Coronary artery (tissue), 2 donors: ENCODE measurements around the gene CGNL1.

Experiments
- DNase-seq: peaks from one replicate; pipeline ENCODE4 v3.0.0-alpha.2; 2017; ENCODE audit warnings: low spot score
- H3K27ac ChIP-seq, 2 donors: fragments of 200-600 bp; sonication (generic); one replicate each; pipeline ENCODE4 v1.5.1; 2016 to 2019
- H3K4me3 ChIP-seq: fragments of 200-600 bp; sonication (generic); 2 replicates; pipeline ENCODE4 v1.5.1; 2016; ENCODE audit warnings: mild to moderate bottlenecking, moderate library complexity
- TF ChIP-seq, protein P1 (sequence below): fragments of 200-600 bp; sonication (generic); IDR thresholded peaks from one replicate; pipeline ENCODE4 v1.5.1; 2019; ENCODE audit warnings: antibody characterized with exemption

CGNL1 gene

DNA sequence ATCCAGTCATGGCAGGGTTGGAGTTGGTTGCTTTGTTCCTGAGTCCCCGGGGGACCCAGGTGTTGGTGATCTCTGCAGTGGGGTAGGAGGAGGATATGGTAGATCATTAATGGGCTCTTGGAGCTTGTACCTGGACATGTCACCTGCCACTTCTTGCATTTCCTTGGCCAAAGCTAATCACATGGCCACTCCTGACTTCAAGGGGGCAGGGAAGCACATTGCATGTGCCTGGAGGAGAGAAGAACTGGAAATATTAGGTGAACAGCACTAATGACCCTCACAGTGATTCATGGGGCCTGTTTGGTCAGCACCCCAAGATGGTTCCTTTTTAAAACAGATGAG, 128.3 kb downstream of the CGNL1 start:
- peak overlapping the region in 1 of 2 donors; percentile 79 for H3K27ac ChIP-seq
- no peak overlapping the region for H3K4me3 ChIP-seq
- no peak for DNase-seq
- TF ChIP-seq, protein P1, sequence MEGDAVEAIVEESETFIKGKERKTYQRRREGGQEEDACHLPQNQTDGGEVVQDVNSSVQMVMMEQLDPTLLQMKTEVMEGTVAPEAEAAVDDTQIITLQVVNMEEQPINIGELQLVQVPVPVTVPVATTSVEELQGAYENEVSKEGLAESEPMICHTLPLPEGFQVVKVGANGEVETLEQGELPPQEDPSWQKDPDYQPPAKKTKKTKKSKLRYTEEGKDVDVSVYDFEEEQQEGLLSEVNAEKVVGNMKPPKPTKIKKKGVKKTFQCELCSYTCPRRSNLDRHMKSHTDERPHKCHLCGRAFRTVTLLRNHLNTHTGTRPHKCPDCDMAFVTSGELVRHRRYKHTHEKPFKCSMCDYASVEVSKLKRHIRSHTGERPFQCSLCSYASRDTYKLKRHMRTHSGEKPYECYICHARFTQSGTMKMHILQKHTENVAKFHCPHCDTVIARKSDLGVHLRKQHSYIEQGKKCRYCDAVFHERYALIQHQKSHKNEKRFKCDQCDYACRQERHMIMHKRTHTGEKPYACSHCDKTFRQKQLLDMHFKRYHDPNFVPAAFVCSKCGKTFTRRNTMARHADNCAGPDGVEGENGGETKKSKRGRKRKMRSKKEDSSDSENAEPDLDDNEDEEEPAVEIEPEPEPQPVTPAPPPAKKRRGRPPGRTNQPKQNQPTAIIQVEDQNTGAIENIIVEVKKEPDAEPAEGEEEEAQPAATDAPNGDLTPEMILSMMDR: no peak

DNA sequence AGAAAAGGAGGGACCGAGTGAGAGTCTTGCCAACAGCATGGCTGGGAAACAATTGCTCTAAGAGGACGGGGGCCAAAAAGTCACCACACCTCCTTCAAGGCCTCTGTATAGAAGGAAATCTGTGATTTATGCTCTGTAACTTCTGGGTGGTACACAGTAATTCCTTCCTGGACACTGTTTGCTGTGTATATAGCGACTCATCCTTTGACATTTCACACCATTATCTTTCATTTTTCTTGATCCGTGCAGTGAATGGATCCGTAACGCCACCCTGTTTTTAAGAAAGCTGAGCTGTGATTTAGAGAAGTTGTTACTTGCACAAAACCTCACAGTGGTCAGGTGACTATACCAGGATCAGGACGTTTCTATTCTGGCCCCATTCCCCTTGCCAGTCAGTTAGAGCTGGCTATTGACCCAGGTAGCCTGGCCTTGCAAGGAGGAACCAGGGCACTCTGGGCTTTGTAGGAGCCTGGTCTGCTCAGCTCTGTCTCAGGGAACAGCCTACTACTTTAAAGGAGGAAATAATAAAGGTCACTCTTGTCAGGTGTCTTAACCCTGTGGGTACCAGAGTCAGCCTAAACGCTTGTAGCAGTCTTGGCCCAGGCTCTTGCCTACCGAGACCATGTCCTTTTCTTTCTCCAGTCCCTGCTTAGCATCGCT, 128.9 kb downstream of the CGNL1 start:
- no peak for DNase-seq
- Histone ChIP-seq H3K27ac (peak overlapping the region; percentile 44 to 79), H3K4me3 (no peak overlapping the region)
- TF ChIP-seq, protein P1: no peak

GRCh38 chr15:57505949-57506391, 129.7 kb downstream of the CGNL1 start:
- TF ChIP-seq, protein P1: no peak

GRCh38 chr15:57506422-57506821, 130.1 kb downstream of the CGNL1 start:
- H3K27ac ChIP-seq: peak overlapping the region; percentile 68 to 79
- H3K4me3 ChIP-seq: no peak overlapping the region
- TF ChIP-seq, protein P1: no peak
- DNase-seq: no peak

More at GRCh38 chr15:57505949-57506391, 129.7 kb downstream of the CGNL1 start:
- H3K27ac ChIP-seq: peak overlapping the region; percentile 68 to 79
- peak; percentile 85 for DNase-seq
- H3K4me3 ChIP-seq: no peak overlapping the region

GRCh38 chr15:57507111-57507510, 130.8 kb downstream of the CGNL1 start:
- H3K4me3 ChIP-seq: no peak overlapping the region
- TF ChIP-seq, protein P1: no peak
- H3K27ac ChIP-seq: no peak overlapping the region
- DNase-seq: no peak

DNA sequence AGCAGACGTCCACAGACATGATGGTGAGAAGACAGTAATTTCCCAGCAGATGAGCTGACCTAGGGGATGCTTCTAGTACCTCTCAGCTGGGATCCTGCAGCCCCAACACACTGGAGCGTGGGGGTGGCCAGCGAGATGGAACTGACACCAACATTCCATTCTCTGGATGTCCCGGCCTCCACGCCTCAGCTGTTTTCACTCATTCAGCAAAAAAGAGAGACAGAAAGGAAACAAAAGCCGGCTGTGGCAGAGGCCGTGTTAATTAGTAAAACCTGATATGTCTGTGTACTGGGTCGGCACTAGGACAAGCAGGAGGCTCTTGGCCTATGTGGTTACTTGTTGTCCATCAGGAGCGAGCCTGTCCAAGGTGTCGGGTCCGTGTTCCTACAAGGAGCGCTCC, 132.8 kb downstream of the CGNL1 start:
- DNase-seq: no peak
- TF ChIP-seq, protein P1: no peak
- H3K4me3 ChIP-seq: no peak overlapping the region
- peak overlapping the region in 1 of 2 donors; percentile 26 for H3K27ac ChIP-seq

GRCh38 chr15:57509965-57510364, 133.7 kb downstream of the CGNL1 start:
- TF ChIP-seq, protein P1: no peak
- H3K27ac ChIP-seq: peak overlapping the region in 1 of 2 donors; percentile 15
- no peak overlapping the region for H3K4me3 ChIP-seq
- DNase-seq: no peak
